BLaER1 (cell line): ENCODE results near the gene MCTP2.

Experiments
- H3K27ac ChIP-seq: shearing (Covaris generic); formaldehyde crosslinking; 2 replicates; pipeline ENCODE4 v1.8.1; 2022
- H3K27me3 ChIP-seq: shearing (Covaris generic); formaldehyde crosslinking; 2 replicates; pipeline ENCODE4 v1.8.1; 2022
- H3K36me3 ChIP-seq: shearing (Covaris generic); formaldehyde crosslinking; 2 replicates; pipeline ENCODE4 v1.8.1; 2022
- H3K4me1 ChIP-seq: shearing (Covaris generic); formaldehyde crosslinking; 2 replicates; pipeline ENCODE4 v1.8.1; 2022
- H3K4me2 ChIP-seq: shearing (Covaris generic); formaldehyde crosslinking; 2 replicates; pipeline ENCODE4 v1.8.1; 2022
- H3K4me3 ChIP-seq: shearing (Covaris generic); formaldehyde crosslinking; 2 replicates; pipeline ENCODE4 v1.8.1; 2022
- H3K9ac ChIP-seq: shearing (Covaris generic); formaldehyde crosslinking; 2 replicates; pipeline ENCODE4 v1.8.1; 2022
- H3K9me3 ChIP-seq: shearing (Covaris generic); formaldehyde crosslinking; 2 replicates; pipeline ENCODE4 v1.8.1; 2022
- H4K20me1 ChIP-seq: shearing (Covaris generic); formaldehyde crosslinking; 2 replicates; pipeline ENCODE4 v1.8.1; 2022
- Cebpa-rat ChIP-seq: shearing (Covaris generic); IDR thresholded peaks from 2 replicates; pipeline ENCODE4 v1.8.1; 2022

Gene MCTP2

GRCh38 chr15:94383041-94383440 lies 151.7 kb downstream of the MCTP2 start:
- Histone ChIP-seq H4K20me1 (no peaks in the 10 kb centered on the region), H3K9ac (no peak overlapping the region), H3K4me3 (no peak overlapping the region), H3K27ac (no peak overlapping the region), H3K4me1 (peaks cover 12% of the 10 kb centered on the region), H3K4me2 (no peak overlapping the region), H3K27me3 (no peaks in the 10 kb centered on the region), H3K36me3 (0 out of 2 replicates have a peak, but pooled peaks cover 6% of the 10 kb centered on the region), H3K9me3 (no peaks in the 10 kb centered on the region)
- TF ChIP-seq Cebpa-rat = no peak

- no peaks in the 10 kb centered on the region for H3K9me3 ChIP-seq
- TF ChIP-seq Cebpa-rat = no peak
- H3K4me2 ChIP-seq = no peak overlapping the region
- peaks cover 16% of the 10 kb centered on the region for H3K4me1 ChIP-seq
- 0 out of 2 replicates have a peak, but pooled peaks cover 6% of the 10 kb centered on the region for H3K36me3 ChIP-seq
- no peaks in the 10 kb centered on the region for H3K27me3 ChIP-seq
- no peak overlapping the region for H3K27ac ChIP-seq
- H4K20me1 ChIP-seq = no peaks in the 10 kb centered on the region
- H3K9ac ChIP-seq = no peak overlapping the region
- no peak overlapping the region for H3K4me3 ChIP-seq
These were observed 152.3 kb downstream of the MCTP2 start for GRCh38 chr15:94383706-94384105.

GRCh38 chr15:94385441-94385840 lies 154.1 kb downstream of the MCTP2 start:
- Histone ChIP-seq H3K27me3 (no peaks in the 10 kb centered on the region), H3K36me3 (0 out of 2 replicates have a peak, but pooled peaks cover 6% of the 10 kb centered on the region), H3K4me2 (no peak overlapping the region), H3K4me1 (peaks cover 16% of the 10 kb centered on the region), H3K9me3 (no peaks in the 10 kb centered on the region), H3K27ac (no peak overlapping the region), H4K20me1 (no peaks in the 10 kb centered on the region), H3K9ac (no peak overlapping the region), H3K4me3 (no peak overlapping the region)
- TF ChIP-seq Cebpa-rat = no peak

DNA sequence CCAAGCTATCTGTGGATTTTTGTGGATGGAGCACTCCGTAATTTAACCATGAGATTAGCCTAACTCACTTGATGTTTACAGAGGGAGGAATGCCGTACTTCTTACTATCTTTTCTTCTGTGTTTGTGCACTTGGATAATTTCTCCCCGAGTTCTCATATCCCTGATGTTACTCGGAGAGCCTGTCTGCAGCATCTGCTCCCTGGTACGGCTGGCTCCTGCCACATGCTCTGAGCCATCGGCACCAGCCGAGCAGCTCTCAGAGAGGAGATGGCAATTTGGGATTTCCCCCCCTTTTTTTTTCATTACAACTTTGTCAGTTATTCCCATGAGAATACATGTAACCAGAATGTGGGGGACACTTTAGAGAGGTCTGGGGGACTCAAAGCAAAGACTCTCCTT lies 155.0 kb downstream of the MCTP2 start:
- H3K27ac ChIP-seq = no peak overlapping the region
- H3K4me2 ChIP-seq = no peak overlapping the region
- 0 out of 2 replicates have a peak, but pooled peaks cover 6% of the 10 kb centered on the region for H3K36me3 ChIP-seq
- H4K20me1 ChIP-seq = no peaks in the 10 kb centered on the region
- H3K4me1 ChIP-seq = peaks cover 16% of the 10 kb centered on the region
- TF ChIP-seq Cebpa-rat = no peak
- H3K9ac ChIP-seq = no peak overlapping the region
- no peaks in the 10 kb centered on the region for H3K9me3 ChIP-seq
- H3K27me3 ChIP-seq = no peaks in the 10 kb centered on the region
- H3K4me3 ChIP-seq = no peak overlapping the region

GRCh38 chr15:94387442-94387841 lies 156.1 kb downstream of the MCTP2 start:
- Histone ChIP-seq H4K20me1 (no peaks in the 10 kb centered on the region), H3K4me2 (peak overlapping the region; percentile 56), H3K4me3 (no peak overlapping the region), H3K9ac (no peak overlapping the region), H3K36me3 (0 out of 2 replicates have a peak, but pooled peaks cover 6% of the 10 kb centered on the region), H3K27ac (no peak overlapping the region), H3K27me3 (no peaks in the 10 kb centered on the region), H3K9me3 (no peaks in the 10 kb centered on the region), H3K4me1 (peaks cover 16% of the 10 kb centered on the region)
- no peak for TF ChIP-seq Cebpa-rat

DNA sequence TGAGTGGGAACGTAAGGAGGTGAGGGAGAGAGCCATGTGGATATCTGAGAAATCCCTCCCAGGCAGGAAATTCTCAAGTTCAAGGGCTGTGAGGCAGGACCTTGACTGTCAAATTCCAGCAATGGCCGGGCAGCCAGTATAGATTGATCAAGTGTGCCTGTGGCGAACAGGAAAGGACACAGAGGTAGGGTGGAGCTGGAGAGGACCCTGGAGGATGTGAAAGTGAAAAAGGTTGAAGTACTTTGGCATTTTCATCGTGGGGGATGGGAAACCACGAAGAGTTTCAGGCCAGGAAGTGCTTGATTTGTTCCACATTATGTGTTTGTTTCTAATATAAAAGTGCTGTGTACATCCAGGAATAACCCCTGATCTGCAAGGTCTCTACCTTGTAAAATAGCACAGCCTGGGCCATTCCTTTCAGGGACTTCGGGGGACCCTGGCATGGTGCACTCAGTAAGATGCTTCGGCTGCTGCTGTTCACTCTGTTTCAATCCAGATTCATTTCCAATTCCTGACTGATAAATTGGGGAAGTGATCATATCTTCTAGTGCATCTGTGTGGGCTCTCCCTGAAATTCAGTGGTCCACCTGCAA lies 156.6 kb downstream of the MCTP2 start:
- TF ChIP-seq Cebpa-rat = no peak
- no peaks in the 10 kb centered on the region for H3K9me3 ChIP-seq
- H3K4me2 ChIP-seq = peak overlapping the region; percentile 56
- no peak overlapping the region for H3K4me3 ChIP-seq
- no peaks in the 10 kb centered on the region for H3K27me3 ChIP-seq
- no peak overlapping the region for H3K27ac ChIP-seq
- no peaks in the 10 kb centered on the region for H4K20me1 ChIP-seq
- H3K9ac ChIP-seq = no peak overlapping the region
- peaks cover 16% of the 10 kb centered on the region for H3K4me1 ChIP-seq
- 0 out of 2 replicates have a peak, but pooled peaks cover 6% of the 10 kb centered on the region for H3K36me3 ChIP-seq

GRCh38 chr15:94395640-94396039 lies 164.3 kb downstream of the MCTP2 start:
- TF ChIP-seq Cebpa-rat = no peak
- Histone ChIP-seq H4K20me1 (no peaks in the 10 kb centered on the region), H3K4me1 (no peaks in the 10 kb centered on the region), H3K36me3 (no peaks in the 10 kb centered on the region), H3K27ac (no peak overlapping the region), H3K4me2 (no peak overlapping the region), H3K9ac (no peak overlapping the region), H3K9me3 (no peaks in the 10 kb centered on the region), H3K4me3 (no peak overlapping the region), H3K27me3 (no peaks in the 10 kb centered on the region)

- no peak overlapping the region for H3K9ac ChIP-seq
- TF ChIP-seq Cebpa-rat = no peak
- H3K4me3 ChIP-seq = no peak overlapping the region
- no peak overlapping the region for H3K27ac ChIP-seq
- H3K4me2 ChIP-seq = no peak overlapping the region
- peaks cover 1% of the 10 kb centered on the region; the same call in 1 of the 2 replicates for H3K36me3 ChIP-seq
- H4K20me1 ChIP-seq = no peaks in the 10 kb centered on the region
- no peaks in the 10 kb centered on the region for H3K4me1 ChIP-seq
- H3K27me3 ChIP-seq = no peaks in the 10 kb centered on the region
- H3K9me3 ChIP-seq = no peaks in the 10 kb centered on the region
These were observed 166.0 kb downstream of the MCTP2 start for GRCh38 chr15:94397337-94397736.

GRCh38 chr15:94398001-94398400 lies 166.6 kb downstream of the MCTP2 start:
- no peaks in the 10 kb centered on the region for H4K20me1 ChIP-seq
- no peak overlapping the region for H3K4me3 ChIP-seq
- H3K27me3 ChIP-seq = no peaks in the 10 kb centered on the region
- H3K36me3 ChIP-seq = peaks cover 6% of the 10 kb centered on the region; the same call in 1 of the 2 replicates
- no peaks in the 10 kb centered on the region for H3K4me1 ChIP-seq
- H3K9me3 ChIP-seq = no peaks in the 10 kb centered on the region
- no peak overlapping the region for H3K4me2 ChIP-seq
- no peak for TF ChIP-seq Cebpa-rat
- H3K9ac ChIP-seq = no peak overlapping the region
- H3K27ac ChIP-seq = no peak overlapping the region

- no peak overlapping the region for H3K4me2 ChIP-seq
- no peaks in the 10 kb centered on the region for H4K20me1 ChIP-seq
- no peak overlapping the region for H3K27ac ChIP-seq
- no peaks in the 10 kb centered on the region for H3K4me1 ChIP-seq
- H3K27me3 ChIP-seq = no peaks in the 10 kb centered on the region
- no peak overlapping the region for H3K9ac ChIP-seq
- no peaks in the 10 kb centered on the region for H3K9me3 ChIP-seq
- H3K36me3 ChIP-seq = peaks cover 6% of the 10 kb centered on the region; the same call in 1 of the 2 replicates
- H3K4me3 ChIP-seq = no peak overlapping the region
- no peak for TF ChIP-seq Cebpa-rat
These were observed 169.4 kb downstream of the MCTP2 start for GRCh38 chr15:94400526-94401298.
